UCSD-AML1 (cell line): ENCODE measurements around the gene HDAC4.
"Not testable (repeated sequence)": the region's sequence is repeated elsewhere in the genome, so short reads cannot be mapped to it uniquely, and the experiment has no call there.

Experiments
- DNase-seq: peaks from one replicate; lab custom pipeline; 2025; ENCODE audit not compliant: unreplicated experiment; lab: John Stamatoyannopoulos, UW

The HDAC4 gene

GRCh38 chr2:239040152-239040761 is 360.6 kb downstream of the HDAC4 start:
- DNase-seq: no peak

DNA sequence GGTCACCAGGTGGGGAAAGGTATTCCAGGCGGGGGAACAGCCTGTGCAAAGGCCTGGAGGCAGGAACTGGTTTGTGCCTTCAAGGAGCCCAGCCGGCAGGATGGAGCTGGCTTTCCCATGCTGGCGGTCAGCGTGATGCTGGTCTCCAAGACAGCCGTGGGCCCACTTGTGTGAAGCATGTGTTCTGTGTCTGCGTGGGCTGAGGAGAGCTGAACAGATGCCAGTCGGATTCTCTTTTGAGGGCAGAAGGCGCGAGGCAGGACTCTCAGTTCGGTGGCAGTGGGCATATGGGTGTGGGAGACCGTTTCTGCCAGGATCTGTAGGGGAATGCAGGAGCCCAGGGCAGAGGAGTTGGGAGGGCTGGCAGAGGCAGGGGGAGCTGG is 361.4 kb downstream of the HDAC4 start:
- no peak for DNase-seq

DNA sequence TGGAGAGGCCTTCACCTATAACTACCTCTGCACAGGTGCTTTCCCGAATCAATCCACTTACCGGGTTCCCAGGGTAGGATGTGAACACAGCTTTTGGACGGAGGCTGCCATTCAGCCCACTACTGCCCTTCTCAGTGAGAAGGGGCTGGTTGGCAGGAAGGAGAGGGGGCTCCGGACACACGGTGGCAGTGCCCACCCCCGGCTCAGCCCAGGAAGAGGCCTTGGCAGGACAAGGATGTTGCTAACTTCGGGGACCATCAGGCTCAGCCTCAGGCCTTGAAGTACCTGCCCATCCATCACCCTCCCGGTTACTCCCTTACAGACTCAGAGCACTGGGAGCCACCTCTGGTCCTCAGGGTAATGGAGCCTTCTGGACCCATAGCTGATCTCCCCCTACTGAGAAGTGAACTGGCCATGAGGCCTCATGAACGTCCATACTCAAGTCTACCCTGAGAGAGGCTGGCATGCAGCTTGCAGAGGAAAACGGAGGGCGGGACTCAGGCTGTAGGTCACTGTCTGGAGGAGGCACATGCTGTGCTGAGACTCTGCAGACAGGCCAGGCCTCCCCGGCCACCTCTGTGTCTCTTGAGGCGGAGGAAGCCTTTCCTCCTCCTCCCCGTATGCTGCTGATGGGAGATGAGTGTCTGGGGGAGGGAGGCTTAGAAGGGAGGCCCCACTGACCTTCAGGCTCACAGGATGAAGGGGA is 361.9 kb downstream of the HDAC4 start:
- no peak for DNase-seq

DNA sequence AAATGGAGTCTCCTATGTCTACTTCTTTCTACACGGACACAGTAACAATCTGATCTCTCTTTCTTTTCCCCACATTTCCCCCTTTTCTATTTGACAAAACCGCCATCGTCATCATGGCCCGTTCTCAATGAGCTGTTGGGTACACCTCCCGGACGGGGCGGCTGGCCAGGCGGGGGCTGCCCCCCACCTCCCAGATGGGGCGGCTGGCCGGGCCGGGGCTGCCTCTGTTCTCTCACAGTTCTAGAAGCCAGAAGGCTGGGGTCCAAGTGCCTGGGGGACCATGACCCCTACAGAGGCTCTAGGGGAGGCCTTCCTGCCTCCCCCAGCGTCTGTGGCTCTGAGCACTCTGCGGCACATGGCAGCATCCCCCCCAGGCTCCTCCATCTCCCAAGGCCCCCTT is 362.5 kb downstream of the HDAC4 start:
- not testable (repeated sequence) for DNase-seq

GRCh38 chr2:239037559-239037910 is 363.3 kb downstream of the HDAC4 start:
- no peak for DNase-seq

DNA sequence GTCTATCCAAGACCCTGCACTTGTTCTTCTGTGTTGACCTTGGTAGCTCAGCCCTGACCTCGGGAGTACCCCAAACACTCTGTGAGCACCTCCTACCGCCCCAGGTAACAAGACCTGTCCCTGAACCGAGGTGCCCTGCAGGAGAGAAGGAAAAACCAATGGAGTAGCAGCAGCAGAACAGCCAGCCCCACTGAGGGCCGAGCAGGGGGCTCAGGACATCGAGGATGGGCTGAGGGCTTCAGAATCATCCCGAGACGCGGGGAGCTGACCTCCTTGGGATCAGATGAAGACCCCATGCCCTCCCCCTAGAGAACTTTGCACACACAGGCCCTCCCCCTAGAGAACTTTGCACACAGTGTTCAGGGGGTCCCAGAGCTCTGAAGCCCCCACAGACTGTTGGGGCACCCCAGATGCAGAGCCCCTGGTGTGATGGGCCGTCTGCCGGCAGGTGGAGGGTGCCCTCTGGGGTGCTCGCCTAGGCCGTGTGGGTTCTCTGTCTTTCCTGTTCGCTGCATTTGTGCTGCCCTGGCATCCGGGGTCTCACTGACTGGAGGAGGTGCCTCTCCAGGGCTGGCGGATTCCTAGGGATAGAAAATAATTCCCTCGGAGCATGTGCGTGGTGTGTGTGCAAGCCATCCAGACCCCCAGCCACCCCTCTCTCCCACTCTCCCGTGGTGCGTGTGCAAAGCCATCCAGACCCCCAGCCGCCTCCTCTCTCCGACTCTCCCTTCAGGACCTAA is 363.8 kb downstream of the HDAC4 start:
- no peak for DNase-seq

GRCh38 chr2:239035997-239036731 is 364.7 kb downstream of the HDAC4 start:
- DNase-seq: peak; percentile 35

DNA sequence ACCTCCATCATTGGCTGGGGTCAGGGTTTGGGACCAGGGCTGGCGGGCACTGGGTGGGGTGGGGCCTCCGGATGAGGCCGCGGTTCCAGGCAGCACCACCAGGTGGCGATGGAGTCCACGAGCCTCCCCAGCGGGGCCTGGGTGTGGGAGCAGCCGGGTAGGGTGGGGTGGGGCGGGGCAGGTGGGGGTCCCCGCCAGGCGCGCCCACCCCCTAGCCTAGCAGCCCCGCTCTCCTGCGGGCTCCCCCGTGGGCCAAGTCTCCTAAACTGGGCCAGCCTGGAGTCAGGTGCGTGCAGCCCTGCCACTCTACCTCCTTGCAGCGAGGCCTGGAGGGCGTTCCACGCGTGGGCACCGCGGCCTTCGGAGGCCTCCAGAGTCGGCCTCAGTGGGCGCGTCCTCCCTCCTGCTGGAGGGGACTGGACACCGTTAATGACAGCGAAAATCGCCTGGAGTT is 365.4 kb downstream of the HDAC4 start:
- peak; percentile 57 for DNase-seq

GRCh38 chr2:239034561-239035341 is 366.1 kb downstream of the HDAC4 start:
- DNase-seq: no peak

DNA sequence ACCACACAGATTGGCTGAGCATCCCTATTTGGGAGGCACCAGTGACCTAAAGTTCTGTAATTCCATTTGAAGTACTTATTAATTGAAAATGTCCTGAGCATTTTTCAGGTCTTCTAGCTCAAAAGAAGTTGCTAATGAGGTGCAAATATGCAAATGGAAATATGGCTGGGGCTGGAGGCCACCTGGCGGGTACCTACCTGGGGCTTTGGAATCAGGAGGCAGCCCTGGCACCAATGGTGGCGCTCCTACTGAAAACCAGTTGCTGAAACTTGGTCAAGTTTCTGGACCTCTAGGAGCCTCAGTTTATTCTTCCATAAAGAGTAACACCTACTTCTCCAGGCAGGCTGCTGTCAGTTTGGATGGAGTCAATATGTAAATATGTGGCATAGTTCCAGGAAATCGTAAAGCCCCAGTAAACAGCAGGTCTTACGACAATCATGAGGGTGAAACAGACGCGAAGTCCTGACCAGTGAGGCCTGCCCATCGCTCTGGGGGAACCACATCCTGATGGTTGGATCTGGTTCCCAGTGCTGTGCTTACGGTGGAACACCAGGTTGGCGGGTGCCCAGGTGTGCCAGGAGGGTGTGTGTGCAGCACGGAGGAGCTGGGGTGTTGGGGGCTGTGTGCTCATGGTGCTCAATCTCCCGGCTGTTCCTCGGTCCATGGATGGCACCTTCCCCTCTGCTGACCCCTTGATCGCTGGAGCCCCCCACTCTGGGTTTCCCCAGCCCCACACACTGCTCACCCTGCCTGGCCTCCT is 366.8 kb downstream of the HDAC4 start:
- no peak for DNase-seq

DNA sequence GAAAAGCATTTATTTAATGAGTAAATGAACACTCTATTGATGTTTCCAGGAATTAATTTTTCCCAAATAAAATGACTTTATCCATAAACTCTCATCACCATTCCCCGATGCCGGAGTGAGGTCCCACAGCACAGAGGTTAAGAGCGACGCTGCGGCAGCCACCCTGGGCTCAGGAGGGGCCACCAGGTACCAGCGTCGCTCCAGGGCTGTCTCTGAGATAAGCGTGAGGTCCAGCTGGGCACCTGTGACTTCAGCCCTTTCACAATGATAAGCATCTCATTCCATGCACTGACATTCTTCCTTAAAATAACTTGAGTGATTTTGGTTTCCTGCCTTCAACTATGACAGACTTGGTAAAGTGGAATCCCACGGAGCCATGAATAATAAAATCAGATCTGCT is 370.9 kb downstream of the HDAC4 start:
- DNase-seq: no peak

- no peak for DNase-seq
These were observed 372.6 kb downstream of the HDAC4 start for GRCh38 chr2:239028253-239028619.

DNA sequence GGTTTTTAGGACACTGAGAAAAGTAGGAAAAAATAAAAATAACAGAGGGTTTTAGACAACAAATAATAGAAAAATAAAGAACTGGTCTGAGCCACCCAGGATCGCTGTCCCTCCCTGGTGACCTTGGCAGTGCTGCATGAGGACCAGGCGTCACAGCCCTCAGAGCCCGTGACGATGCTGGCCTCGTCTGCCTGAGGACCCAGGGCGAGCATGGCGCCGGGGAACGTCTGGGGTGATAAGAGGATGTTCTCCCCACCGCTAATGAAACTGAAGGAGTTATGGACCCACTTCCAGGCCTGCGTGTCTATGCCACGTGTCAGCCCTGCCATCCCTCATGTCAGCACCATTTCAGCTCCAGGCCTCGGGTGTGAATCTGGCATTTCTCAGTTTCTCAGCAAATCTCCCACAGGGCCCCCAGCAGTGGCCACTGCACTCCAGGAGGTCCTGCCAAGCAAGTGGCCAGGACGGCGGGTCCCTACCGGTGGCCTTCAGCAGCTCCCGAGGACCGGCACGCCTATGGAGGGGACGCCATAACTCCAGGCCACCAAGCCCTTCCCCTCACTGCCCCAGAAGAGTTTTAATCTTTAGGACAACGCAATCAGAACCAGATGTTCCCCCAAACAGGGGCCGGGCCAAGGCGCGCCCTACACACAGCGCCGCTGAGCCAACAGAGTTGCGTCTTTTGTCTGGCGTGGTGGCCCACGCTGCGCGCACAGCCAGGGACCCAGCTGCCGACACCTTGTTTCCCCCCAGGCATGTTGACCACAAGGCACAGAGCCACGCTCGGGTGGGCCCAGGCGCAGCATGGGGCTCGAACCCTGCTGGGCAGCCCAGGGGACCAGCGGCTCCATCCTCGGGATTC is 373.2 kb downstream of the HDAC4 start:
- no peak for DNase-seq

DNA sequence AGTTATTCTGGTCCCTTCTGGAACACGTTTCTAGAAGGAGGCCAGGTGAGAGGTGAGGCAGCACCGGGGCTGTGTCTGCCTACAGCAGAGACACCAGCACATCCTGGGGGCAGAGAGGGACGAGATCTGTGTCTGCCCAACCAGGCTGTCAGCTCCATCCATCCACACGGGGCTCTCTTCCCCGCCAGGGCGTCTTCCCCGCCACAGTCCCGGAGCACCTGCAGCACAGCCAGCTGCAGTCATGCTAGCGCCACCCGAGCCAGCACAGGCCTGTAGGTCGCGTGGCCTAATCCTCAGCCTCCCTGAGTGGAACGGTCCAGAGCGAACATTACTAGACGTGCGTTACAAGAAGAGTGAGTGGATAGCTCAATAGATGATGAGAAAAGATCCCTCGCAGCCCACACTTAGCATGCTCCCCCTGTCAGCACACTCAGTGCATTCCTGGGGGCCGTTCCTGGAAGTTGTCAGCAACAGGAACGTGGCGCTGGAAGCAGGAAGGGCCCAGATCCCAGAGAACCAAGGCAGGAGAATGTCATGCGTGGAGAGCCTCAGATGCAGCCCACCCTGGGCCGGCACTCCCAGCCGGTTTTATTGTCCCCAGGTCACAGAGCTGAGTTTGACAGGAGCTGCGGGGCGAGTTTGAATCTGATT is 374.0 kb downstream of the HDAC4 start:
- no peak for DNase-seq

GRCh38 chr2:239025951-239026461 is 374.8 kb downstream of the HDAC4 start:
- no peak for DNase-seq

GRCh38 chr2:239025096-239025801 is 375.6 kb downstream of the HDAC4 start:
- DNase-seq: no peak

GRCh38 chr2:239024226-239024625 is 376.6 kb downstream of the HDAC4 start:
- no peak for DNase-seq
